ENCODE results near the gene DOCK2.

DNA sequence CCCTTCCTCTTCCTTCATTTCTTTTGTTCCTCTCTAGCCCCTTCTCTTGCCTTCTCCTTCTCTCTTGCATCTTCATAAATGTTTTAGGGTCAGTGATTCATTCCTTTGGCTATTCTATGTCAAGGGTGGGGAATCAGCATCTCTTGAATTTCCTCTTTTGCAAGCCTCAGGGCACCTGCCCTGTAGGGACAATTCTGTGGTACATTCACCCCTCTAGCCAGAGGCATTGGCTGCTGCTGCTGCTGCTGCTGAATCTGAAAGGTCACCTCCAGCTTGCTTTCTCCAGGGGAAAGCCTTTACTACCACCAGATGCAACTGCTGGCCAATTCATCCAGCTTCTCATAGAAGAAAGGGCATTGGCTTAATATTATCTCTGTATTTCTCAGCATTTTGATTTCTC is 255.9 kb downstream of the DOCK2 start:
- no peak for TF ChIP-seq POLR2A (IDR thresholded peaks at IDR 0.05)
- TF ChIP-seq, protein P1, sequence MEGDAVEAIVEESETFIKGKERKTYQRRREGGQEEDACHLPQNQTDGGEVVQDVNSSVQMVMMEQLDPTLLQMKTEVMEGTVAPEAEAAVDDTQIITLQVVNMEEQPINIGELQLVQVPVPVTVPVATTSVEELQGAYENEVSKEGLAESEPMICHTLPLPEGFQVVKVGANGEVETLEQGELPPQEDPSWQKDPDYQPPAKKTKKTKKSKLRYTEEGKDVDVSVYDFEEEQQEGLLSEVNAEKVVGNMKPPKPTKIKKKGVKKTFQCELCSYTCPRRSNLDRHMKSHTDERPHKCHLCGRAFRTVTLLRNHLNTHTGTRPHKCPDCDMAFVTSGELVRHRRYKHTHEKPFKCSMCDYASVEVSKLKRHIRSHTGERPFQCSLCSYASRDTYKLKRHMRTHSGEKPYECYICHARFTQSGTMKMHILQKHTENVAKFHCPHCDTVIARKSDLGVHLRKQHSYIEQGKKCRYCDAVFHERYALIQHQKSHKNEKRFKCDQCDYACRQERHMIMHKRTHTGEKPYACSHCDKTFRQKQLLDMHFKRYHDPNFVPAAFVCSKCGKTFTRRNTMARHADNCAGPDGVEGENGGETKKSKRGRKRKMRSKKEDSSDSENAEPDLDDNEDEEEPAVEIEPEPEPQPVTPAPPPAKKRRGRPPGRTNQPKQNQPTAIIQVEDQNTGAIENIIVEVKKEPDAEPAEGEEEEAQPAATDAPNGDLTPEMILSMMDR (IDR thresholded peaks at IDR 0.05), result no peak

All from lower leg skin (tissue), 3 donors.